ENCODE results near the gene YIF1A.
"Not testable (repeated sequence)": the region's sequence is repeated elsewhere in the genome, so short reads cannot be mapped to it uniquely, and the experiment has no call there.

The YIF1A gene

DNA sequence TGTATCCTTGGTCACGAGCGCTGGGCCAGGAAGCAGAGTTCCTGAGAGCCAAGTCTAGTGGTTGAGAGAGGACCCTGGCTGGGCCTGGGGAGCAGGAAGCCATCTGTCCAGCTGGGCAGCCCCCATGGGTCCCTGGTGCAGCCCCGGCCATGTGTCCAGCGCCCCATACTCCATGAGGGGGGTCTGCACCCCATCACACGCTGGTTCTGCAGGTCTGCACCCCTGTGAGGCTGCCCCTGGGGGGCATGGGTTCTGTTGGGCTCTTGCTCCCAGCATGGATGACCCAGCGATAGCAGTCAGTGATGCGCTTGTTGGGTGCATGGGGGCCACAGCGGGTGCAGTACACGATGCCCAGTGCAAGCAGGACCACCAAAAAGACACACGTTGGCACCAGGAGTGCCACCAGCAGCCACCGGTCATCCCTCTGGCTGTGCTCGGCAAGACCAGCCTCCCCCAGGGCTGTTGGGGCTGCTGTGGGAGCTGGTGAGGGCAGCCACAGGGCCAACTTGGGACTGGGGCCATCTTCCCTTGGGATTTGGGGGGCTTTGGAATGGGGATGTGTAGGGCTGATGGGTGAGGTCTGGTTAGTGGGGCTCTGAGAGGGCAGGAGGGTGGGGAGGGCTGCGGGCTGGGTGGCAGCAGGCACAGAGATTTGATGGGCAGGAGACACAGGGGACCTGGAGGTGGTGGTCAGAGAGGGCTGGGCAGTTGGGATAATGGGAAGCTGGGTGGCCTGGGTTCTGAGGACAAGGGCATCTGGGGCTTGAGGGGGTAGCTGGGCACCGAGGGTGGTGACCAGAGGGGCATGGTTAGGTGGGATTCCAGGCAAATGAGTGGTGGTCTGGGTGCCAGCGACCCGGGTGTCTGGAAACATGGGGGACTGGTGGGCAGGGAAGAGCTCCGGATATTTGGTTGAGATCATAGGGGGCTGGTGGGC lies 25.9 kb upstream of the YIF1A start:
- H3K9ac ChIP-seq (ENCODE audit: low read length): no peak overlapping the region

DNA sequence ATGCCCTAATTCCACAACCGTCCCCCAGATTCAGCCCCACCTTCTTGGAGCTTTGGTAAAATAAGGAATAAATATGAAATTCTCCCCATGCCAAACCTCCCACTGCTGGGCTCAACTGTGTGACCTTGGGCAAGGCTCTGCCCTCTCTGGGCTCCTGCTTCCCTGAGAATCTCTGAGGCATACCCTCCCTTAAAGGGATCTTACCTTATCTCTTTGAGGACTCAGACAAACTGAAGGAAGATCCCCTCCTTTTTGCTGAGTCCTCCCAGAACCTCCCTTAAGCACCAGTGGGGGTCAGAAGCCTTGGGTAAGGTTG lies 25.2 kb upstream of the YIF1A start:
- Histone ChIP-seq H3K4me3 (ENCODE audit: low read depth in 1 of 2, low read length in 2 of 2) (peak overlapping the region in 1 of 2 donors; percentile 67), H3K36me3 (ENCODE audit: insufficient read depth, low read length) (no peaks in the 10 kb centered on the region), H3K9me3 (ENCODE audit: low read length) (no peaks in the 10 kb centered on the region), H3K27me3 (ENCODE audit: control insufficient read depth in 1 of 2, insufficient read depth in 2 of 2, low read length in 2 of 2) (no peaks in the 10 kb centered on the region), H3K27ac (ENCODE audit: low read depth, low read length) (peak overlapping the region; percentile 37), H3K4me1 (ENCODE audit: insufficient read depth, low read length) (peaks cover 48% of the 10 kb centered on the region), H3K9ac (ENCODE audit: low read length) (peak overlapping the region; percentile 53)

More for the DNA sequence above, 25.9 kb upstream of the YIF1A start:
- peak overlapping the region; percentile 66 to 67 for H3K4me3 ChIP-seq (ENCODE audit: low read depth in 1 of 2, low read length in 2 of 2)
- peaks cover 48% of the 10 kb centered on the region for H3K4me1 ChIP-seq (ENCODE audit: insufficient read depth, low read length)
- no peaks in the 10 kb centered on the region for H3K27me3 ChIP-seq (ENCODE audit: control insufficient read depth in 1 of 2, insufficient read depth in 2 of 2, low read length in 2 of 2)
- no peaks in the 10 kb centered on the region for H3K9me3 ChIP-seq (ENCODE audit: low read length)
- H3K27ac ChIP-seq (ENCODE audit: low read depth, low read length): peak overlapping the region; percentile 90
- no peaks in the 10 kb centered on the region for H3K36me3 ChIP-seq (ENCODE audit: insufficient read depth, low read length)

DNA sequence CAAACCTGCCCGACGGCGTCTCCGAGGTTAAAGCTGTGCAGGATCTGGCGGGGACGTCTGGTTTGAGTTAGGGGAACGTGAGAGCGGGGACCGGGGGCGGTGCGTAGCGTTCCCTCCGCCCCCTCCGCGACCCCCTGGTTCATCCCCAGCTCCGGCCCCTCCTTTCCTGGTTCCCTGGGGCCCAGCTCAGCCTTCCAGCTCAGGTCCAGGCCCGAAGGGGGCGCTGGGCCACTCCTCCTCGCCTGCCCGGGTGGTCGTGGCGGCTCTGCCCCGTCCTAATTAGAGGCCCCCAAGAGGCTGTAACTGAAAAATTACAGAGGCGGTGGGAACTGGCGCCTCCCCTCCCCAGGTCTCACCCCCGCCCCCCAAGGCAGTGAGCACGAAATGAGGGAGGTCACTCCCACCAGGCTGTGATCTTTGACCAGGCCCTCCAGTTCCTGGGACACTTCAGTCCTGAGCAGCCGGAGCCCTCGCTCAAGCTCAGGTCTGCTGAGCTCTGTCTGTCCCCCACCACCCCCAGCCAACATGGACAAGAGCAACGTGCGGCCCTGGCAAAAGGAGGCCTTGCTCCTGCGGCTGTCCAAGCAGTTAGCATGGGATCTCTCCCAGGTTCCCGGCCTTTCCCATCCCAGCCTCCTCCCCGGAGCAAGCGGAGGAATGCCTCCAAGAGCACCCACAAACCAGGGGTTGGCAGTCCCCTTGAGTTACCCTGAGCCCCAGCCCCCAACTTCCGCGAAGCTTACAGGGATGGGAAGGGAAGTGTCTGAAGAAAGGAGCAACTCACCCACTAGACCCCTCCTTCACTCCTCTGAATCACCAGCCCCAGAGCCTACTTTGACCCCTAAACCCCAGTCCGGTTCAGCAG lies 24.6 kb upstream of the YIF1A start:
- H3K4me1 ChIP-seq (ENCODE audit: insufficient read depth, low read length): peaks cover 44% of the 10 kb centered on the region

DNA sequence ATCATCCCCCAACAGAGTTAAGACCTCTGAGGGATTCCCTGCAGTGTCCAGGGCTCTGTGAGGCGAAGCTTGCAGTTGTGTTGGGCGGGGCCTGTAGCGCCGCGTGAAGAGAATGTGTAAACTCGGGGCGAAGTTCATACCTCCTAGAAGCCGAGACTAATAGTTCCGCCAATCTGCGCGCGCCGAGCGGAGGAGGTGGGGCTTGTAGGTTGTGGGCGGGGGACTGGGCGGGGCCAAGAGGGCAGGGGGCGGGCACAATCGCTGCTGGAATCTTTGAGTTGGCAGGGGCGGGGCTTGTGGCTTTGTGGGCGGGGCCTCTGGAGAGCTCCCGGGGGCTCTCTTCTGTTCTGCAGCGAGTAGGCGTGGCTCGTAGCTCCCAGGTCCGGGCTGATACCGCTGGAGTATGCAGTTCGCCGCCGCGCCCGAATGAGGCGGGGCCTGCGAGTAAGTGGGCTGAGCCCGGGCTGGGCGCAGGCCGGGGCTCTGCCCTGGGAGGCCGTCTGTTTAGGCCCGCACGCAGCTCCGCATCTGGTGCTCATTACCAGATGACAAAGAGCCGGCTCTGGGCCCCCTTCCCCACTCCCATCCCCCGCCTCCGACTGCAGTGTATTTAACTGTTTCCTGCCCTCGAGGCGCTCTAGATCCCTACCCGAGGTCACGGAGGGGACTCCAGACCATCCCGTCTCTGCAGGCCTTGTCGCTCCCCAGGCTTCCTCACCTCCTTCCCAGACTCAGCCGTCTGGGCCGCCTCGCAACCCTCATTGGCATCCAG lies 23.8 kb upstream of the YIF1A start:
- Histone ChIP-seq H3K36me3 (ENCODE audit: insufficient read depth, low read length) (no peaks in the 10 kb centered on the region), H3K9ac (ENCODE audit: low read length) (peak overlapping the region; percentile 53), H3K4me3 (ENCODE audit: low read depth in 1 of 2, low read length in 2 of 2) (peak overlapping the region; percentile 65 to 75), H3K9me3 (ENCODE audit: low read length) (no peaks in the 10 kb centered on the region), H3K4me1 (ENCODE audit: insufficient read depth, low read length) (peaks cover 36% of the 10 kb centered on the region), H3K27ac (ENCODE audit: low read depth, low read length) (peak overlapping the region; percentile 96), H3K27me3 (ENCODE audit: control insufficient read depth in 1 of 2, insufficient read depth in 2 of 2, low read length in 2 of 2) (no peaks in the 10 kb centered on the region)

More for the DNA sequence above, 24.6 kb upstream of the YIF1A start:
- H3K27ac ChIP-seq (ENCODE audit: low read depth, low read length): peak overlapping the region; percentile 96
- H3K9me3 ChIP-seq (ENCODE audit: low read length): no peaks in the 10 kb centered on the region
- H3K27me3 ChIP-seq (ENCODE audit: control insufficient read depth in 1 of 2, insufficient read depth in 2 of 2, low read length in 2 of 2): no peaks in the 10 kb centered on the region
- peak overlapping the region; percentile 57 to 67 for H3K4me3 ChIP-seq (ENCODE audit: low read depth in 1 of 2, low read length in 2 of 2)
- H3K9ac ChIP-seq (ENCODE audit: low read length): peak overlapping the region; percentile 53
- no peaks in the 10 kb centered on the region for H3K36me3 ChIP-seq (ENCODE audit: insufficient read depth, low read length)

DNA sequence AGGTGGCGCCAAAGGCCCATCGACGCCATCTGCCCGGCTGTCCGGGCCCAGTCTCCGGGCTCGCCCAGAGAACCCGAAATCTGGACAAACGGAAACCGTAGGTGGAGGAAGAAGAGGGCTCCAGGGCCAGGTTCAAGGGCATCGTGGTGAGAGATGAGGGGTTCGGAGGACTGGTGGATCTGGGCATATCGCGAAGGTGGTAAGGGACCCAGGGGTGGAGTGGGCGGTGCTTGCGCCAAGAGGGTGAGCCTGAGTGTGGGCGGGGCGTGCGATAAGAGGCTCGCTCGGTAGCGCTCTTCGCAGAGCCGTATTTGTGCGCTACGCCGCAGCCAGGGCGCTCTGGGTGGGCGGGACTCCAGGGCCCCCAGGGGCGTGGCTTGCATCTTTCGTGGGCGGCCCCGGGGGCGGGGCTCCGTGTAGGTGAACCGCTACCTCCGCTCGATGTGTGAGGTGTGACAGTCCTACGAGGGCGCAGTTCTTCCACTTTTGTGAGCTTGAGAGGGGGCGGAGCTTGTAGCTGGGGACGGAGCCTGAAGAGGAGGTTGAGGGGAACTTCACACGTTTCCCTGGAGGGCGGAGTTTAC lies 23.1 kb upstream of the YIF1A start:
- H3K27me3 ChIP-seq (ENCODE audit: control insufficient read depth in 1 of 2, insufficient read depth in 2 of 2, low read length in 2 of 2): no peaks in the 10 kb centered on the region
- H3K27ac ChIP-seq (ENCODE audit: low read depth, low read length): peak overlapping the region; percentile 87
- H3K9ac ChIP-seq (ENCODE audit: low read length): peak overlapping the region; percentile 65
- peak overlapping the region; percentile 65 to 75 for H3K4me3 ChIP-seq (ENCODE audit: low read depth in 1 of 2, low read length in 2 of 2)
- H3K4me1 ChIP-seq (ENCODE audit: insufficient read depth, low read length): peaks cover 31% of the 10 kb centered on the region
- no peaks in the 10 kb centered on the region for H3K36me3 ChIP-seq (ENCODE audit: insufficient read depth, low read length)
- H3K9me3 ChIP-seq (ENCODE audit: low read length): no peaks in the 10 kb centered on the region

DNA sequence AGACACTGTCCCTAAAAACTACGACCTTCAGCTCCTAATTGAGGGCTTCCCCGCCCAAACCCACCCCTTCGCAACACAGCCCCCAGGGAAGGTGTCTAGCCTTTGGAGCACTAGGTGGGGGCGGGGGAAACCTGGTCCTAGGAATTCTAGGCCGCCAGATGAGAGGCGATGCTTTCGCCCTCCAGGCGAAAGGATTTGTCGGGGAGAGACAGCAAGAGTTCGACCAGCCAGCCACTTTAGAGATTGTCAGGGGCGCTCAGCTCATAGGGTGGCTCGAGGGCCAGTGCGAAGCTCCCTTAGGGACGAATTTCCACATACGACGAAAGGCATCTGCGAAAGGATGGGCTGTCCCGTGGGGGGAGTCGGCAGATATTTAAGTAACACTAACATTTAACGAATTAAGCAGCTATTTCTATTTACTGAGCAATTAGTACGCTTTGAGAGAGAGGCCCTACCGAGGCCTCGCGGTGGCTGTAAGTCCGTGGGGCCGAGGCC lies 22.6 kb upstream of the YIF1A start:
- H3K27ac ChIP-seq (ENCODE audit: low read depth, low read length): peak overlapping the region; percentile 87
- H3K27me3 ChIP-seq (ENCODE audit: control insufficient read depth in 1 of 2, insufficient read depth in 2 of 2, low read length in 2 of 2): no peaks in the 10 kb centered on the region
- H3K9ac ChIP-seq (ENCODE audit: low read length): peak overlapping the region; percentile 65
- H3K4me3 ChIP-seq (ENCODE audit: low read depth in 1 of 2, low read length in 2 of 2): peak overlapping the region; percentile 65 to 75
- peaks cover 31% of the 10 kb centered on the region for H3K4me1 ChIP-seq (ENCODE audit: insufficient read depth, low read length)
- no peaks in the 10 kb centered on the region for H3K36me3 ChIP-seq (ENCODE audit: insufficient read depth, low read length)
- no peaks in the 10 kb centered on the region for H3K9me3 ChIP-seq (ENCODE audit: low read length)

DNA sequence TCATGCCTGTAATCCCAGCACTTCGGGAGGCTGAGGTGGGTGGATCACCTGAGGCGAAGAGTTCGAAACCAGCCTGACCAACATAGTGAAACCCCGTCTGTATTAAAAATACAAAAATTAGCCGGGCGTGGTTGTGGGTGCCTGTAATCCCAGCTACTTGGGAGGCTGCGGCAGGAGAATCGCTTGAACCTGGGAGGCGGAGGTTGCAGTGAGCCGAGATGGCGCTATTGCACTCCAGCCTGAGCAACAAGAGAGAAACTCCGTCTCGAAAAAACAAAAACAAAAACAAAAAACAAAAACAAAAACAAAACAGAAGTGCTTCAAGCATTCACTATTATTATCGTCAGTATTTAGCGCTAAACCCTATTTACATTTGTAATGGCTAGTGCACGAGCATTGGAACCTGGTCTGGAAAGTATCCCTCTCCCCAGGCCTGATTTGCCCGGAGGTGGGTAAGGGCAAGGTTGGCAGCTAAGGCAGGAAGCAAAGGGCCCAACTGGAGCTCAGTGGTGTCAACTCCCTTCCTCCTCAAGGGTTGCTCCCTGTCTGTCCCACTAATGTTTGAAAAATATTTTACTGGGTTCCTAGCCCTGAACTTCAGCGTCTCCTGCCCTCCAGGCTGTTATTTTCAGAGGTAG lies 22.0 kb upstream of the YIF1A start:
- H3K27ac ChIP-seq (ENCODE audit: low read depth, low read length); H3K36me3 ChIP-seq (ENCODE audit: insufficient read depth, low read length); H3K27me3 ChIP-seq (ENCODE audit: control insufficient read depth in 1 of 2, insufficient read depth in 2 of 2, low read length in 2 of 2); H3K9ac ChIP-seq (ENCODE audit: low read length); H3K4me3 ChIP-seq (ENCODE audit: low read depth in 1 of 2, low read length in 2 of 2); H3K9me3 ChIP-seq (ENCODE audit: low read length): not testable (repeated sequence)
- peaks cover 30% of the 10 kb centered on the region for H3K4me1 ChIP-seq (ENCODE audit: insufficient read depth, low read length)

DNA sequence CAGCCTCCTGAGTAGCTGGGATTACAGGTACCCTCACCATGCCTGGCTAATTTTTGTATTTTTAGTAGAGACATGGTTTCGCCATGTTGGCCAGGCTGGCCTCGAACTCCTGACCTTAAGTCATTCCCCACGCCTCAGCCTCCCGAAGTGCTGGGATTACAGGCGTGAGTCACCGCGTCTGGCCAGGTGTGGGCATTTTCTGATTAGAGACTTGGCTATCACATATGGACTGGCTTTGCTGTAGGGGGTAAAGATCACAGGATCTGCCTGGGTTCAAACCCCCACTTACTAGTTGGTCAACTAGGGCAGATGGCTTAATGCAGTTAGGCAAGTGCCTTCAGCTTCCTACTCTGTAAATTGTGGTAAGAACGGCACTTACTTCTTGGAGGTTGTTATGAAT lies 21.4 kb upstream of the YIF1A start:
- Histone ChIP-seq H3K9ac (ENCODE audit: low read length) (no peak overlapping the region), H3K27ac (ENCODE audit: low read depth, low read length) (no peak overlapping the region), H3K9me3 (ENCODE audit: low read length) (no peaks in the 10 kb centered on the region), H3K36me3 (ENCODE audit: insufficient read depth, low read length) (no peaks in the 10 kb centered on the region), H3K4me1 (ENCODE audit: insufficient read depth, low read length) (peaks cover 24% of the 10 kb centered on the region), H3K27me3 (ENCODE audit: control insufficient read depth in 1 of 2, insufficient read depth in 2 of 2, low read length in 2 of 2) (no peaks in the 10 kb centered on the region), H3K4me3 (ENCODE audit: low read depth in 1 of 2, low read length in 2 of 2) (no peak overlapping the region)

DNA sequence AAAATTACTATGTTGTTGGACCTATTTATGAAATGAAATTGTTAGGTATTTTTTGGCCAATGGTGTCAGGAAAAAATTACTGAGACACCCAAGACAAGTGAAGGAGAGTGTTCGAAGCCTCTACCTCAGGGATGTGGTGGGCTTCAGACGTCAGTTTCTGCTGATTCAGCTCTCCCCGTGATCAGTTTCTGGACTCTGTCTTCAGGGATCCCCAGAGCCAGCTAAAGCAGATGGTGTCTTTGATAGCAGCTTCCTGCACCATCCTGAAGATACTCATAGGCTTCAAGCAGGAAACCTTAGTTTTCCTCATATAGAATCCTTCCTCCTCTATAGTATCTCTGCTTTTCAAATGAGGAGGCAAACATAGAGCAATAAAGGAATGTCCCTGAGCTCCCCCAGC lies 20.5 kb upstream of the YIF1A start:
- Histone ChIP-seq H3K4me1 (ENCODE audit: insufficient read depth, low read length) (peaks cover 16% of the 10 kb centered on the region), H3K36me3 (ENCODE audit: insufficient read depth, low read length) (no peaks in the 10 kb centered on the region), H3K27ac (ENCODE audit: low read depth, low read length) (no peak overlapping the region), H3K4me3 (ENCODE audit: low read depth in 1 of 2, low read length in 2 of 2) (no peak overlapping the region), H3K9me3 (ENCODE audit: low read length) (no peaks in the 10 kb centered on the region), H3K9ac (ENCODE audit: low read length) (no peak overlapping the region), H3K27me3 (ENCODE audit: control insufficient read depth in 1 of 2, insufficient read depth in 2 of 2, low read length in 2 of 2) (no peaks in the 10 kb centered on the region)

DNA sequence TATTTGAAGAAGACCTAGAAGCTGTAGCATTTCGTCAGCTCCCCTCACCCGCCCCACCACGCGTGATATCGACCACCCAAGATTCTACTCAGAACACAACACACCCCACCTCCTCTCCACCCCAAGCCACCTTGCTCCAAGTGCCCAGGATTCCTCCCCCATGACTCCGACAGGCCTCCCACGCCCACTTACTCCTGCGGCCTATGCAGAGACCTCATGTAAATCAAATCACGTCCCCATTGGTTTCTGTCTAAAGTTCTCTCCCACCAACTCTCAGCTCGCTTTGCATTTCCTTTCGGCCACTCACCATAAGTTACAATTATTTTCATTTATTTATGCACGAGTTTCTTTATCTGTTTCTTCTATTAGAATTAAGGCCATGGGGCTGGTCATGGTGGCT lies 13.7 kb upstream of the YIF1A start:
- H3K9ac ChIP-seq (ENCODE audit: low read length): no peak overlapping the region
- no peak overlapping the region for H3K27ac ChIP-seq (ENCODE audit: low read depth, low read length)
- H3K4me3 ChIP-seq (ENCODE audit: low read depth in 1 of 2, low read length in 2 of 2): no peak overlapping the region
- H3K9me3 ChIP-seq (ENCODE audit: low read length): no peaks in the 10 kb centered on the region
- no peaks in the 10 kb centered on the region for H3K27me3 ChIP-seq (ENCODE audit: control insufficient read depth in 1 of 2, insufficient read depth in 2 of 2, low read length in 2 of 2)
- H3K4me1 ChIP-seq (ENCODE audit: insufficient read depth, low read length): no peaks in the 10 kb centered on the region
- H3K36me3 ChIP-seq (ENCODE audit: insufficient read depth, low read length): no peaks in the 10 kb centered on the region

All from muscle layer of colon (tissue), 2 donors.